Fibroblast of the aortic adventitia (primary cell): ENCODE results near the gene USP24. TPM values are rescaled to one million over a fixed set of nuclear protein-coding genes. Genes with fewer than 3 reads are reported as not detected.

Experiments
- DNase-seq: peaks from one replicate; pipeline ENCODE4 v3.0.0-alpha.2; 2010; ENCODE audit warnings: low read depth
- H3K4me3 ChIP-seq: 2 replicates; pipeline ENCODE4 v1.5.1; 2011; ENCODE audit warnings: low read depth, mild to moderate bottlenecking, control low read depth, low read length, moderate library complexity
- total RNA-seq: library from RNA; depleted of rRNA; stranded (reverse); fragments of >200 nt; gene quantifications from 2 replicates; pipeline ENCODE4 v1.2.3, GENCODE V29; 2012; ENCODE audit warnings: low replicate concordance
- TF ChIP-seq, protein P1 (sequence below): IDR thresholded peaks from 2 replicates; pipeline ENCODE4 v1.5.1; 2011; ENCODE audit warnings: mild to moderate bottlenecking, low read length, control low read depth, inconsistent platforms; ENCODE audit not compliant: insufficient read depth

The USP24 gene
- total RNA-seq, 1 donor: 44.8 TPM

- no peak overlapping the region for H3K4me3 ChIP-seq
- no peak for DNase-seq
- TF ChIP-seq, protein P1, sequence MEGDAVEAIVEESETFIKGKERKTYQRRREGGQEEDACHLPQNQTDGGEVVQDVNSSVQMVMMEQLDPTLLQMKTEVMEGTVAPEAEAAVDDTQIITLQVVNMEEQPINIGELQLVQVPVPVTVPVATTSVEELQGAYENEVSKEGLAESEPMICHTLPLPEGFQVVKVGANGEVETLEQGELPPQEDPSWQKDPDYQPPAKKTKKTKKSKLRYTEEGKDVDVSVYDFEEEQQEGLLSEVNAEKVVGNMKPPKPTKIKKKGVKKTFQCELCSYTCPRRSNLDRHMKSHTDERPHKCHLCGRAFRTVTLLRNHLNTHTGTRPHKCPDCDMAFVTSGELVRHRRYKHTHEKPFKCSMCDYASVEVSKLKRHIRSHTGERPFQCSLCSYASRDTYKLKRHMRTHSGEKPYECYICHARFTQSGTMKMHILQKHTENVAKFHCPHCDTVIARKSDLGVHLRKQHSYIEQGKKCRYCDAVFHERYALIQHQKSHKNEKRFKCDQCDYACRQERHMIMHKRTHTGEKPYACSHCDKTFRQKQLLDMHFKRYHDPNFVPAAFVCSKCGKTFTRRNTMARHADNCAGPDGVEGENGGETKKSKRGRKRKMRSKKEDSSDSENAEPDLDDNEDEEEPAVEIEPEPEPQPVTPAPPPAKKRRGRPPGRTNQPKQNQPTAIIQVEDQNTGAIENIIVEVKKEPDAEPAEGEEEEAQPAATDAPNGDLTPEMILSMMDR: no peak
Observed at GRCh38 chr1:55051169-55051568, 164.0 kb downstream of the USP24 start.

DNA sequence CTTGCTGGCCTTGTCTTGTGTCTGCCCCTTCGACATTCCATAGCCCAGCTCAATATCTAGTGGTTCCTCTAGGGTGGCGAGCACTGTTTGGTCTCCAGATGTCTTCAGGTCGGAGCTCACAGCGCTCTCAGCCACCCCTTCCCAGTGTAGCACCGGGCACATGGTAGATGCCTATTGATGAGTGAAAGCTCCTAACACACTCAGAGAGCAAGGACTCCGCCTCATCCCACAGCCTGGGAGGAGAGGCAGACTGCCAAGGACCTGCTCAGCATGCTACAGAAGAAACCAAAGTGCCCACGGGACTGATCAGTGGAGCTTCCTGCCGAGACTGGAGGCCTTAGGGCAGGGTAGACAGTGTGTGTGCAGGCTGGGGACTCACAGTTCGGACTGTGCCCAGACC, 164.9 kb downstream of the USP24 start:
- TF ChIP-seq, protein P1: no peak
- H3K4me3 ChIP-seq: no peak overlapping the region
- peak; percentile 57 for DNase-seq

DNA sequence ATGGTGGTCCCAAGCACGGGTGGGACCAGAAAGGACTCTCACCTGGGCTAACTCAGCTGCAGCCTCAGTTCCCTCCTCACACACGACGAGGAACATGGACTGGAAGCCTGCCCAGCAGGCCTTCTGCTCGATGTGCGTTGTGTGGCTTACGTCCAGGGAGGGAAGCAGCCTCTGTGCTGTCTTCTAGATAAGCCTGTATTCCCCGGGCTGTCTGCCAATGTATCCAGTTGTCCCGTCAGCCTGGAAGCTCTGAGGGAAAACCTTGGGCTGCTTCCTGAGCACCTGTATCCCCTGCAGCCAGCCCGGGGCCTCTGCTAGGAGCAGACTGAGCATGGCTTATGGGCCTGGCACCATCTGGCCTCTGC, 165.3 kb downstream of the USP24 start:
- TF ChIP-seq, protein P1: no peak
- no peak overlapping the region for H3K4me3 ChIP-seq
- peak; percentile 62 for DNase-seq

DNA sequence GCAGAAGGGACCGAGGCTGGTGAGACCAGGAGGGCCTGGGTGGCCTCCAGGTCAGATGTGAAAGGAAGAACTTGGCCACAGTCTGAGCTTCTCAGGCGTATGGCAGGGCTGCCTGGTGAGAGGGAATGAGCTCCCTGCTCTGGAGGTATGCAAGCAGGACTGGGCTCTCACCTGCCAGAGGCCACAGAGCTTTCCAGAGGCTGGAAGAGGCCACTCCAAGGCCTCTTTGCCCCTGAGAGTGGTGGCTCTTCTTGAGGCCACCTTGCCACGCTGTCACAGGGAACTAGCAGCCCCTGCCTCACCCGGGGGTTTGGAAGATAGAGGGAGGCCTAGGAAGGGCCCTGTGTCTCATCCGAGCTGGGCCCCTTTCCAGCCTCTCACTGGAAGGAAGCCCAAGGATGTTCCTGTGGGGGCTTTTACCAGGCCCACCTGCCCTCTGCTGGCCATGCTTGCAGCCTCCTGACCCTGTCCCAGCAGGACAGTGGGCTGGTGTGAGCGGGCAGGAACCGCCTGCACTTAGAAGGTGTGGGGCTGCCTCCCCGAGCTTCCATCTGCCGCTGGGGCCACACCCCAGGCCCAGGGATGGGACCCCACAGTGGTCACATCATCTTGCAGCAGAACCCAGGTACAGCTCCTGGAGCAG, 165.8 kb downstream of the USP24 start:
- DNase-seq: no peak
- TF ChIP-seq, protein P1: no peak
- H3K4me3 ChIP-seq: no peak overlapping the region

DNA sequence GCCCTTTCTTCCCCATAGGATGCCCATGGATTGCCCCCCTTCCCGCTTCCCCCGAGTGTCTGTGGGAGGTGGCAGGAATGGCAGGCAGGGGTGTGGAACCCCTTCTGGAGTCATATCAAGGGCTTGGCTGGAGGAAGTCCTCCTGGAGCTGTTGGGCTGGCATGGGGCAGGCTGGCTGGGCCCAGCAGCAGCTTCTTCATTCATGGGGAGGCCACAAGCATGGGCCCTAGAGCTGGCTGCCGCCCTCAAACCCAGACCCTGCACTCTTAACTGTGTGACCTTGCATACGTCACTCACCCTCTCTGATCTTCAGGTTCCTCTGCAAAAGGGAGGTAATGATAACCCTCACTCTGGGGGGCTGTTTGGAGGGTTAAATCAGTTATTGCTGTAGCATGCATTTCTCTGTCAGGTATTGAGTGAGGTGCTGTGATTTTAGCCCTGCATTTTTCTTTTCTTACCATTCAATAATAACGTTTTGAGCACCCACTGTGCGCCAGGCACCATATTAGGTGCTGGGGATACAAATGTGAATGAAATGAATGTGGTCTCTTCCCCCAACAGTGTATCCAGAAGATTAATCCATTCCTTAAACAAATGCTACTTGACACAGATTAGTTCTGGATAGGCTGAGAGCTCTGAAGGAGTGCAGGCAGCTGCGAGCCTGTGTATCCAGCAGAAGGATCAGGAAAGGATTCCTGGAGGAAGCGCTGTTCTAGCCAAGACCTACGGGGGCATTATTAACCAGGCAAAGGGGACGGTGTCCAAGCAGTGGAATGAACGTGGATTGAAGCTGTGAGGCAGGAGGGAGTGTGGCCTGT, 166.5 kb downstream of the USP24 start:
- no peak overlapping the region for H3K4me3 ChIP-seq
- TF ChIP-seq, protein P1: no peak
- DNase-seq: no peak

DNA sequence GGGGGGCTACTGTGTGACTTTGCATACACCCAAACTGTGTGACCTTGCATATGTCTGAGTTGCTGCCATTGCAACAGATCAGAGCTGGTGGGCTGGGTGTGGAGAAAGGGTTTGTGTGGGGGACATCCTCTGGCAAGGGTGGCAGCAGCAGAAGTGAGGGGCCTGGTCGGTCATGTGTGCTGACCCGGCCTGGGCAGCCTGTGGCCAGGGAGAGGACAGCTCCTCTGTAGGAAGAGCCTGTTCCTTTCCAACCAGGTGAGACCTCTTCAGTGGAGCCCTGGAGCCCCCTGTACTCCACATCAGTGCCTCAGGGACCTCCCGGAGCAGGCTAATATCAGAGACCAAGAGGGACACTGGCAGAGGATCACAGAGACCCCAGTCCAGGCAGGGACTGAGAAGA, 167.6 kb downstream of the USP24 start:
- no peak for DNase-seq
- TF ChIP-seq, protein P1: no peak
- no peak overlapping the region for H3K4me3 ChIP-seq
